Endothelial cell of umbilical vein (primary cell): ENCODE results near the gene HLX. TPM values are rescaled to one million over a fixed set of nuclear protein-coding genes. Genes with fewer than 3 reads are reported as not detected.
A peak's percentile ranks its signal among the peaks of the same experiment; 100 is the strongest.

Experiments
- BruUV-seq: library from RNA; stranded (reverse); fragments of 400-500 nt; replicated peaks from 2 replicates; lab custom pipeline; 2021; lab: Mats Ljungman, UMichigan
- CTCF ChIA-PET: fragments of 300-600, 350-600 bp; sonication (Branson Sonifier 250); formaldehyde crosslinking; loops from one replicate; lab custom pipeline; 2021; ENCODE audit warnings: antibody characterized with exemption, inconsistent platforms; lab: Charles Lee
- POLR2A ChIA-PET: fragments of 300-600, 350-600 bp; sonication (Branson Sonifier 250); formaldehyde crosslinking; loops from one replicate; lab custom pipeline; 2021; ENCODE audit warnings: antibody characterized with exemption, inconsistent platforms; lab: Charles Lee
- DNase-seq: peaks from one replicate; pipeline ENCODE4 v3.0.0-alpha.2; 2011; ENCODE audit warnings: low read depth, low spot score
- FAIRE-seq: peaks from 2 replicates; lab custom pipeline; 2011; peaks lifted over from hg19 to GRCh38; lab: Jason Lieb, UNC
- H2AFZ ChIP-seq: 2 replicates; pipeline ENCODE4 v1.6.0; 2012; ENCODE audit warnings: low read depth, low read length, control low read depth, inconsistent platforms
- H3K27ac ChIP-seq: 2 replicates; pipeline ENCODE4 v1.5.1; 2011; ENCODE audit warnings: low read depth, mild to moderate bottlenecking, control low read depth, low read length, moderate library complexity; ENCODE audit not compliant: insufficient read depth
- H3K27me3 ChIP-seq, 2 experiments: 2 replicates each; pipeline versions ENCODE4 v1.6.0 to v1.6.1; 2011; ENCODE audit warnings: low read length in 2 of 2, mixed read lengths in 1 of 2; ENCODE audit not compliant: control insufficient read depth in 2 of 2, insufficient read depth in 2 of 2
- H3K36me3 ChIP-seq, 2 experiments: 2 replicates in 1 of 2; 3 replicates in 1 of 2; pipeline ENCODE4 v1.5.1; 2011; ENCODE audit warnings: low read length in 2 of 2, mild to moderate bottlenecking in 1 of 2, moderate library complexity in 1 of 2; ENCODE audit not compliant: control insufficient read depth in 2 of 2, insufficient read depth in 2 of 2; ENCODE audit errors: extremely low read depth in 1 of 2
- H3K4me1 ChIP-seq: 3 replicates; pipeline ENCODE4 v1.5.1; 2011; ENCODE audit warnings: mild to moderate bottlenecking, low read length; ENCODE audit not compliant: control insufficient read depth, insufficient read depth; ENCODE audit errors: extremely low read depth
- H3K4me2 ChIP-seq: 2 replicates; pipeline ENCODE4 v1.6.1; 2011; ENCODE audit warnings: low read length, control low read depth, mixed read lengths; ENCODE audit not compliant: insufficient read depth
- H3K4me3 ChIP-seq, 3 experiments: fragments of 200-600 bp in 1 of 3; sonication (generic), shearing (Covaris generic) in 1 of 3; replicated peaks in 1 of 3; 2 replicates each; pipeline ENCODE4 v1.5.1; 2011 to 2016; ENCODE audit warnings: control low read depth in 3 of 3, low read length in 3 of 3, mild to moderate bottlenecking in 2 of 3, inconsistent platforms in 1 of 3, low read depth in 1 of 3, moderate library complexity in 1 of 3; ENCODE audit not compliant: insufficient read depth in 1 of 3
- H3K79me2 ChIP-seq: 2 replicates; pipeline ENCODE4 v1.6.0; 2012; ENCODE audit warnings: low read length, inconsistent platforms; ENCODE audit not compliant: control insufficient read depth, insufficient read depth
- H3K9ac ChIP-seq: replicated peaks from 2 replicates; pipeline ENCODE3; 2011; ENCODE audit warnings: low read length, control low read depth; ENCODE audit not compliant: insufficient read depth; ENCODE audit errors: extremely low read depth
- H3K9me1 ChIP-seq: replicated peaks from 3 replicates; pipeline ENCODE4 v1.6.0; 2011; ENCODE audit warnings: mild to moderate bottlenecking, low read length; ENCODE audit not compliant: control insufficient read depth, insufficient read depth; ENCODE audit errors: extremely low read depth
- H3K9me3 ChIP-seq: replicated peaks from 2 replicates; pipeline ENCODE4 v1.5.1; 2012; ENCODE audit warnings: low read length, inconsistent platforms; ENCODE audit not compliant: control insufficient read depth, insufficient read depth
- H4K20me1 ChIP-seq: replicated peaks from 2 replicates; pipeline ENCODE3; 2011; ENCODE audit warnings: mild to moderate bottlenecking, low read length; ENCODE audit not compliant: control insufficient read depth, insufficient read depth; ENCODE audit errors: extremely low read depth
- CTCF ChIP-seq, 2 donors: IDR thresholded peaks; 1 replicate in 1 of 2; 2 replicates in 1 of 2; pipeline ENCODE4 v1.5.1; 2011; ENCODE audit warnings: low read length in 2 of 2, mild to moderate bottlenecking in 2 of 2, moderate library complexity in 2 of 2, control low read depth in 1 of 2, inconsistent platforms in 1 of 2, low read depth in 1 of 2; ENCODE audit not compliant: insufficient read depth in 1 of 2; ENCODE audit errors: extremely low read depth in 1 of 2
- EZH2 ChIP-seq: IDR thresholded peaks from 2 replicates; pipeline ENCODE4 v1.6.1; 2012; ENCODE audit warnings: borderline replicate concordance, low read depth, mild to moderate bottlenecking, moderate library complexity, low read length, inconsistent platforms; ENCODE audit not compliant: severe bottlenecking
- FOS ChIP-seq: IDR thresholded peaks from 2 replicates; pipeline ENCODE4 v1.6.1; 2011; ENCODE audit warnings: mild to moderate bottlenecking, low read length, moderate library complexity, borderline replicate concordance; ENCODE audit not compliant: insufficient read depth
- GATA2 ChIP-seq: IDR thresholded peaks from 2 replicates; pipeline ENCODE4 v1.7.0; 2011; ENCODE audit warnings: low read depth, mild to moderate bottlenecking, moderate library complexity, mixed read lengths, low read length; ENCODE audit not compliant: insufficient read length, insufficient read depth
- JUN ChIP-seq: IDR thresholded peaks from 2 replicates; pipeline ENCODE4 v1.6.1; 2011; ENCODE audit warnings: borderline replicate concordance, low read depth; ENCODE audit not compliant: insufficient read length, insufficient read depth
- MAX ChIP-seq: IDR thresholded peaks from 2 replicates; pipeline ENCODE4 v1.6.1; 2011; ENCODE audit not compliant: insufficient read depth, insufficient read length
- MYC ChIP-seq: IDR thresholded peaks from one replicate; pipeline ENCODE4 v1.6.1; 2011; ENCODE audit warnings: mild to moderate bottlenecking, low read depth, low read length
- POLR2A ChIP-seq: IDR thresholded peaks from 2 replicates; pipeline ENCODE4 v1.6.1; 2012; ENCODE audit warnings: low read depth, mild to moderate bottlenecking, control low read depth, low read length
- POLR2AphosphoS5 ChIP-seq: IDR thresholded peaks from 2 replicates; pipeline ENCODE4 v1.6.1; 2012; ENCODE audit warnings: low read depth, mild to moderate bottlenecking, control low read depth, low read length, moderate library complexity; ENCODE audit not compliant: insufficient read depth
- dilution Hi-C: fragments of 300-500 bp; cut with MboI; formaldehyde crosslinking; loops from one replicate; pipeline ENCODE4 v1.15.0; 2019; ENCODE audit warnings: low sequenced_read_pairs; ENCODE audit not compliant: extremely low pct_ligation_motif_present
- intact Hi-C: fragments of 100-400 bp; cut with micrococcal nuclease; formaldehyde crosslinking; loops from one replicate; pipeline ENCODE4 v1.10.0; 2022
- polyA plus RNA-seq, 4 experiments: library from polyadenylated mRNA; depleted of rRNA in 3 of 4; stranded (reverse) in 3 of 4; unstranded in 1 of 4; fragments of >200 nt; gene quantifications; 2 replicates each; pipeline versions ENCODE4 v1.2.1 to v1.2.3, GENCODE V29; 2011 to 2012; ENCODE audit warnings: missing spikeins in 1 of 4
- total RNA-seq: library from RNA; stranded (reverse); gene quantifications from 2 replicates; pipeline ENCODE4 v1.2.3, GENCODE V29; 2021

Gene HLX
- total and polyA plus RNA-seq, 2 donors (not counting 3 experiments of a cell fraction or from before 2014, with no cell fraction given): 7.5 to 39.1 TPM

GRCh38 chr1:220892086-220892376, 12.8 kb downstream of the HLX start:
- CTCF ChIA-PET: interaction anchor here (1.5 kb wide), 1 partner anchor 312 kb away, joined by 5 read pairs; no protein-coding TSS in a partner anchor
- dilution Hi-C loops (no loop called here), intact Hi-C loops (loop anchor here (2.0 to 5.0 kb wide), 3 partner anchors 13 to 850 kb away; partner anchors contain the start of genes DUSP10 and HLX)
- no TSS peak for BruUV-seq
- FAIRE-seq: peak; percentile 26
- Histone ChIP-seq H3K27me3 (peaks cover 91 to 93% of the 10 kb centered on the region in 2 experiments), H3K9me1 (no peaks in the 10 kb centered on the region), H3K4me3 (no peak overlapping the region), H3K79me2 (no peaks in the 10 kb centered on the region), H3K9ac (no peak overlapping the region), H4K20me1 (no peaks in the 10 kb centered on the region), H3K9me3 (no peaks in the 10 kb centered on the region), H3K4me1 (peaks cover 20% of the 10 kb centered on the region), H2AFZ (no peak overlapping the region), H3K4me2 (no peak overlapping the region), H3K27ac (no peak overlapping the region), H3K36me3 (no peaks in the 10 kb centered on the region)
- DNase-seq: no peak
- TF ChIP-seq FOS (no peak), GATA2 (no peak), POLR2AphosphoS5 (no peak), EZH2 (no peak), MYC (no peak), POLR2A (no peak), MAX (no peak), CTCF (IDR thresholded peaks at IDR 0.05; ENCODE audit: extremely low read depth in 1 of 2, insufficient read depth in 1 of 2, low read depth in 1 of 2, low read length in 2 of 2) (no peak), JUN (no peak)
- POLR2A ChIA-PET: no interaction called here
